ENCODE measurements around the gene PLA2G4B.

PLA2G4B gene

GRCh38 chr15:41856716-41857115 is 18.1 kb downstream of the PLA2G4B start:
- H3K4me3 ChIP-seq (ENCODE audit: low read depth, low read length), result no peak overlapping the region
- no peak for TF ChIP-seq CTCF (IDR thresholded peaks at IDR 0.05; ENCODE audit: low read depth, low read length)

GRCh38 chr15:41857316-41857715 is 18.7 kb downstream of the PLA2G4B start:
- TF ChIP-seq CTCF (IDR thresholded peaks at IDR 0.05; ENCODE audit: low read depth, low read length), result no peak
- H3K4me3 ChIP-seq (ENCODE audit: low read depth, low read length), result no peak overlapping the region

- TF ChIP-seq CTCF (IDR thresholded peaks at IDR 0.05; ENCODE audit: low read depth, low read length), result no peak
- H3K4me3 ChIP-seq (ENCODE audit: low read depth, low read length), result no peak overlapping the region
Measured at GRCh38 chr15:41858756-41859155, 20.1 kb downstream of the PLA2G4B start.

- no peak for TF ChIP-seq CTCF (IDR thresholded peaks at IDR 0.05; ENCODE audit: low read depth, low read length)
- no peak overlapping the region for H3K4me3 ChIP-seq (ENCODE audit: low read depth, low read length)
Measured at GRCh38 chr15:41860049-41860828, 21.6 kb downstream of the PLA2G4B start.

- H3K4me3 ChIP-seq (ENCODE audit: low read depth, low read length), result no peak overlapping the region
- TF ChIP-seq CTCF (IDR thresholded peaks at IDR 0.05; ENCODE audit: low read depth, low read length), result no peak
Measured at GRCh38 chr15:41861736-41862356, 23.2 kb downstream of the PLA2G4B start.

- no peak for TF ChIP-seq CTCF (IDR thresholded peaks at IDR 0.05; ENCODE audit: low read depth, low read length)
- no peak overlapping the region for H3K4me3 ChIP-seq (ENCODE audit: low read depth, low read length)
Measured at GRCh38 chr15:41862515-41863116, 24.0 kb downstream of the PLA2G4B start.

GRCh38 chr15:41865490-41866055 is 26.9 kb downstream of the PLA2G4B start:
- no peak for TF ChIP-seq CTCF (IDR thresholded peaks at IDR 0.05; ENCODE audit: low read depth, low read length)

More at GRCh38 chr15:41865490-41866055, 26.9 kb downstream of the PLA2G4B start:
- H3K4me3 ChIP-seq (ENCODE audit: low read depth, low read length), result no peak overlapping the region
